ENCODE measurements around the gene RPRD2.
A peak's percentile ranks its signal among the peaks of the same experiment; 100 is the strongest.

Gene RPRD2

DNA sequence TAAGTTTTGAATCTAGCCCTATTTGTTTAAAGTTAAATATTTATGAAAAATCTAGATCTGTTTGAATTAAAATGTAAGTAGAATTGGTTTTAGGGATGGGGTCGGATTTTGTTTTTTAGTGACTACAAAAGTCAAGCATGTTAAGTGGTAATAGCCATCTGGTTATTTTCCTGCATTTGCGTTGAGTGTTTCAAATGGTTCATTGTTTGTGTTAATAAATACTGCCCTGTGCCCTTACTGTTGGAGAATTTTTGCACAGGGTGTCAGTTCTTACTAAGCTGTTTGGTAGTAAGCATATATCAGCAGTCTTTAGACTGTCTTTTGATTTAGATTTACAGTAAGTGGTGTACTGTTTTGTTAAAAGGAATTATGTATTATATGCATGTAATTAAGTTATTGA is 77.2 kb downstream of the RPRD2 start:
- TF ChIP-seq, protein P1, sequence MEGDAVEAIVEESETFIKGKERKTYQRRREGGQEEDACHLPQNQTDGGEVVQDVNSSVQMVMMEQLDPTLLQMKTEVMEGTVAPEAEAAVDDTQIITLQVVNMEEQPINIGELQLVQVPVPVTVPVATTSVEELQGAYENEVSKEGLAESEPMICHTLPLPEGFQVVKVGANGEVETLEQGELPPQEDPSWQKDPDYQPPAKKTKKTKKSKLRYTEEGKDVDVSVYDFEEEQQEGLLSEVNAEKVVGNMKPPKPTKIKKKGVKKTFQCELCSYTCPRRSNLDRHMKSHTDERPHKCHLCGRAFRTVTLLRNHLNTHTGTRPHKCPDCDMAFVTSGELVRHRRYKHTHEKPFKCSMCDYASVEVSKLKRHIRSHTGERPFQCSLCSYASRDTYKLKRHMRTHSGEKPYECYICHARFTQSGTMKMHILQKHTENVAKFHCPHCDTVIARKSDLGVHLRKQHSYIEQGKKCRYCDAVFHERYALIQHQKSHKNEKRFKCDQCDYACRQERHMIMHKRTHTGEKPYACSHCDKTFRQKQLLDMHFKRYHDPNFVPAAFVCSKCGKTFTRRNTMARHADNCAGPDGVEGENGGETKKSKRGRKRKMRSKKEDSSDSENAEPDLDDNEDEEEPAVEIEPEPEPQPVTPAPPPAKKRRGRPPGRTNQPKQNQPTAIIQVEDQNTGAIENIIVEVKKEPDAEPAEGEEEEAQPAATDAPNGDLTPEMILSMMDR (IDR thresholded peaks at IDR 0.05; ENCODE audit: low read depth, low read length), result no peak
- DNase-seq (ENCODE audit: extremely low read depth, low read depth), result no peak

- DNase-seq (ENCODE audit: extremely low read depth, low read depth), result no peak
Measured at GRCh38 chr1:150444232-150444631, 80.3 kb downstream of the RPRD2 start.

DNA sequence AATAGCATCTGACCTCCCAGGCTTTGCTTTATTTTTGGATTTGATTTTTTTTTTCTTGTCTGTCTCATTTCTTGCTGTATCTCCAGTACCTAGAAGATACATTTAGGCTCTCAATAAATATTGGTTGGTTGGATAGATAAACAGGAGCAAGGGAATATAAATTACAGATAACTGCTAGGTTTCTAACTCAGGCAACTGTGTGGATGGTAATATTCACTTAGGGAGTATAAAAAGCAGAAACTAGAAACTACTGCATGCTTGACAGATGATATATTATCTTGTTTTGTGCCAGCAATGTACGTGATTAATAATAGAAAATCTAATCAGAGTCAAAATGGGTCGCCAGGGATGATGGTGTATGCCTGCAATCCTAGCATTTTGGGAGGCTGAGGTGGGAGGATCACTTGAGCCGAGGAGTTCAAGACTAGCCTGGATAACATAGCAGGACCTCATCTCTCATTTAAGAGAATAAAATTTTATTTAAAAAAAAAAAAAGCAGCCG is 92.2 kb downstream of the RPRD2 start:
- TF ChIP-seq, protein P1 (IDR thresholded peaks at IDR 0.05; ENCODE audit: low read depth, low read length), result no peak
- DNase-seq (ENCODE audit: extremely low read depth, low read depth), result no peak

More at GRCh38 chr1:150444232-150444631, 80.3 kb downstream of the RPRD2 start:
- TF ChIP-seq, protein P1 (IDR thresholded peaks at IDR 0.05; ENCODE audit: low read depth, low read length), result no peak

DNA sequence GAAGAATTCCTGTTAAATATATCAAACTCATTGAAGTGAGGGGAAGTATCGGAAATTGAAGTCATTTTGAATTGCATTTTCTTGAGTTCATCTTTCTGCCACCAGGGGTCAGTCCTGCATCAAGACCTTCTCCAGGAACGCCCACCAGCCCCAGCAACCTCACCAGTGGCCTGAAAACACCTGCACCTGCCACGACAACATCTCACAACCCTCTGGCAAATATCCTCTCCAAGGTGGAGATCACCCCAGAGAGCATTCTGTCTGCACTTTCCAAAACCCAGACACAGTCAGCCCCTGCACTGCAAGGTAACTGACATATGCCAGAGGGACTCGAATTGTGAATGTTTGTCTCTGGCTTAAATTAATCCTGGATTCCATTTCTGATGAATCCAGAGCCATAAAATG is 100.5 kb downstream of the RPRD2 start:
- peak; percentile 18 for DNase-seq (ENCODE audit: extremely low read depth, low read depth)
- TF ChIP-seq, protein P1 (IDR thresholded peaks at IDR 0.05; ENCODE audit: low read depth, low read length), result peak; percentile 73

DNA sequence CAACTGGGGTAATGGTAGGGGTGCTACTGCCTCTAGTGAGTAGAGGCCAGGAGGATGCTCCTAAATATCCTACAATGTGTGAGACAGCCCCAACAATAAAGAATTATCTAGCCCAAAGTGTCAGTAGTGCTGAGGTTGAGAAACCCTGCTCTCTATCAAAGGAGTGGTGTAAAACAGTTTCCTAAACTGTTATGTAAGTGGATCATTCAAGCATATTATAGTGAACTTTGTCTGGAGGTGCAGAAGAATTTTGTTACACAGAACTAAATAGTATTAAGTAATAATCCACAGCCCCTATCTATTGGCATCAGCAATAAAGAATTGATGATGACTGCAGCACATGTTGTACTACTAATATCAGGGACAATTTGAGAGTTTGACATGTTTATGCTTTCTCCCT is 103.0 kb downstream of the RPRD2 start:
- TF ChIP-seq, protein P1 (IDR thresholded peaks at IDR 0.05; ENCODE audit: low read depth, low read length), result no peak

GRCh38 chr1:150469291-150469690 is 105.3 kb downstream of the RPRD2 start:
- TF ChIP-seq, protein P1 (IDR thresholded peaks at IDR 0.05; ENCODE audit: low read depth, low read length), result no peak

More for the DNA sequence above, 103.0 kb downstream of the RPRD2 start:
- no peak for DNase-seq (ENCODE audit: extremely low read depth, low read depth)

GRCh38 chr1:150472601-150473200 is 108.8 kb downstream of the RPRD2 start:
- TF ChIP-seq, protein P1 (IDR thresholded peaks at IDR 0.05; ENCODE audit: low read depth, low read length), result no peak
- DNase-seq (ENCODE audit: extremely low read depth, low read depth), result no peak

More at GRCh38 chr1:150469291-150469690, 105.3 kb downstream of the RPRD2 start:
- no peak for DNase-seq (ENCODE audit: extremely low read depth, low read depth)
